HuH-7 (cell line): ENCODE results near the gene SCN10A.
A peak's percentile ranks its signal among the peaks of the same experiment; 100 is the strongest.

Source experiments
- DNase-seq: peaks from one replicate; pipeline ENCODE4 v3.0.0; 2011; ENCODE audit warnings: low spot score

Gene SCN10A

DNA sequence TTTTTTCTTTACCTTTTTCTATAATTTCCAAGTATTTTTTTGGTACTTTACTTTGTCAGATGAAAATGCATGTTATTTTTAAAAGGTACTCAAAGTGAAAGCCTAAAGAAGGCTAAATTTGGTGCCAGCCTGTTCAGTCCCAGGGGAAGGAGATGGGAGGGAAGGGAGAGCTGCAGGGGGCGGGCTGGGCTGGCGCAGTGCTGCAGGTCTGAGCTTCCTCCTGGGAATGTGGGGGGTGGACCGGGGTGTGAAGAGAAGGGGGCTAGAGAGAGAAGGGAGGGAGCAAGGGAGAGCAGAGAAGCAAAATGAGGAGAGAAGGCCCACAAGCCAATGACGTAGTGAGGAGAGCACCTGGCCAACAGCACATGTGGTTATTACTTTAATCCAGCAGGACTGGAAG is 95.6 kb downstream of the SCN10A start:
- no peak for DNase-seq

DNA sequence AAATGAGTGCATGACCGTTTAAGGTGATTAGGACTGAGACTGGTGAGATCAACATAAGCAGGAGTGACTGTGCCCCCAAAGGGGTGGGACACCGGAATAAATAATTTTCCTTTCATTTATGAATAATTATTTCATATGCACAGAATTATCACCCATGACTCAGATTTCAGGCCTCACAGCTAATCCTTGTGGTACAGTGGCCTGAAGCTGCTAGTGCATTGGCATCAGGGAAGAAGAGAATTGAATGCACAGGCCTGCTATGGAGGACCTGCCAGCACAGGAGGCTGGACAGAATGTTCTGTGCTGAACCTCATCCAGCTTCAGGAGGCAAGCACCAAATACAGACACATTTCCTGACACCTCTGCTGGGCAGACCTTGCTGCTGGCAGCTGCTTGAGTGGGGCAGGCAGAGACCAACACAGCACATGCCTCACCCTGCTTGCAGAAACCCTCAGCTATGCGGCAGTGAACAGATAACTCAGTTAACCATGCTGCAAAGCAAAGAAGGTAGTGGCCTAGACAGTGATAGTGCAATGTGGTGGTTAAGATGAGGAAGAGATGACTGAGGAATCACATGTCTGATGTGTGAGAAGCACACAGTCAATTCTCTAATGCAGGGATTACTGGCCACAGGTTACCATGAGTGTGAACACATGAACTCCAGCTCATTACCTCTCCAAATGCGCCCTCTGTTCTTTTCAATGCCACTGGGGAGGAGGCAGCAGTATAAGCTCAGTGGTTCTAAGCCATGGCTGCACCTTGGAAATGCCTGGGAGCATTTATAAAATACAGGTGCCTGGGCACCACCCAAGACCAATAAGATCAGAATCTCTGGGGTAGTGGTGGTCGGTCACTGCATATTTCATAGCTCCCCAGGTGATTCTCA is 98.4 kb downstream of the SCN10A start:
- DNase-seq: no peak

DNA sequence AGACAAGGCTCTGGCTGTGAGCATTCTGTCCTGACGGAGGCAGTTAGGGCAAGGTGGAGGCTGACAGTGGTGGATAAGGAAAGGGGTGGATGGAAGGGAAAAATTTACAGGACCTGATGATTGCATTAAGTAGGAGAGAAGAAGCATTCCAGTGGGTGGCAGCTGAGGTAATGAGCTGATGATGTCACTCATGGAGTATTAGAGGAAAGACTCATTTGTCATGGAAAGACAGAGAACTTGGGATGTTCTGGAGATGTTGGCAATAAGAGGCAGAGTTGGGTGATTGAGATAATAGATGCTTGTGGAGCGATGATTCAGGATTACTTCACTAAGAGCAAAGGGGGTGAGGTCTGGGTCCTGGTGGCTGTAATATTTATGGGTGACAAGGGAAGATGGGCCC is 102.9 kb downstream of the SCN10A start:
- DNase-seq: no peak

GRCh38 chr3:38711321-38711720 is 104.7 kb downstream of the SCN10A start:
- no peak for DNase-seq

- peak; percentile 23 for DNase-seq
Observed at GRCh38 chr3:38707730-38708129, 108.3 kb downstream of the SCN10A start.

DNA sequence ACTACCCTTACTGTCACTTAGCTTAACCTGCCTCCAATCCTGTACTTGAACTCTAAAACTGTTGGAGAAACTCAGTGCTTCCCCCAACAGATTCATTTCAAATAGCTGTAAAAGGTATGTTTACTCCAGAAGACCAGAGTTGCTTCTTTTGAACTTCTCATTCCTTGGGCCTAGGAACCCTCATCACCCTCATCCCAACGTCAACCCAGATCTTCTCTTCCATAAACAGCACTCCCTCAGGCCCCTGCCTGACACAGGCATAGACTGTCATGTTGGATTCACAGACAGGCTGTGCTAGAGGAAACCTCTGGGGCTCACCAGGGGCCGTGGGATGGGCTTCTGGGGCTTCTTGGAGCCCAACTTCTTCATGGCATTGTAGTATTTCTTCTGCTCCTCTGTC is 109.1 kb downstream of the SCN10A start:
- no peak for DNase-seq

GRCh38 chr3:38702231-38702630 is 113.8 kb downstream of the SCN10A start:
- no peak for DNase-seq

DNA sequence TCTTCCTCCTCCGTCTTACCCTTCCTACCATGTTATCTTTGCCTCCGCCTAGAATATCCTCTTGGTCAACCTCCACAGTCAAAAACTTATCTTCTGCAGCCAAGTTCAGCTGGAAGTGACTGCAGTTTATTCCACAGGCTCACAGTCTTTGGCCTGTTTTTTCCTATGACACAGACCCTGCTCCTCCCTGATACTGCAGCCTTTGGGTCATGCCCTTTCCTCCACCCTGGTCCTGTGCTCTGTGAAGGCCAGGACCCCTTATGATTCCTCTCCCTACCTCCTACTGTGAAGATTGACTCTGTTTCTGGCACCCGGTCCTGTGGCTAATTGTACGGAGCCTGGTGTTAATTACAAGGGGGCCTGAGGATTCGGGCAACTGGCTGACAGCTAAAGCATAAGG is 117.3 kb downstream of the SCN10A start:
- no peak for DNase-seq

- no peak for DNase-seq
Observed at GRCh38 chr3:38698061-38698460, 118.0 kb downstream of the SCN10A start.

DNA sequence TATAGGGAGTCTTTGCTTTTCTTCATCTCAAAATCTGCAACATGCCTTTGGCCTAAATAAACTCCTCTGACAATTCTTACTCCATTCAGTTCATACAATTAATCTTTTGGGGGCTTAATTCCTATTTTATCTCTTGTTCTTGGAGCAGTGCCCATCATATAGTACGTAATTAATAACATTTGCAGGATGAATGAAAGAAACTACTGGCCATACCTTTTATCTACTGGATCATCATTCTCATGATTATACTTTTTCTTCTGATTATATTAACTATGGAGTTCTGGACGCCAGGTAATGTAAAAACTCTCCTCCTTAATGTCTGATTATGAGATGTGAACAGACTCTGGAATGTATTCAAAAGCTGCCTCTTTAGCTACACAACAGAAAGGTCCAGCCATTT is 120.0 kb downstream of the SCN10A start:
- DNase-seq: no peak

DNA sequence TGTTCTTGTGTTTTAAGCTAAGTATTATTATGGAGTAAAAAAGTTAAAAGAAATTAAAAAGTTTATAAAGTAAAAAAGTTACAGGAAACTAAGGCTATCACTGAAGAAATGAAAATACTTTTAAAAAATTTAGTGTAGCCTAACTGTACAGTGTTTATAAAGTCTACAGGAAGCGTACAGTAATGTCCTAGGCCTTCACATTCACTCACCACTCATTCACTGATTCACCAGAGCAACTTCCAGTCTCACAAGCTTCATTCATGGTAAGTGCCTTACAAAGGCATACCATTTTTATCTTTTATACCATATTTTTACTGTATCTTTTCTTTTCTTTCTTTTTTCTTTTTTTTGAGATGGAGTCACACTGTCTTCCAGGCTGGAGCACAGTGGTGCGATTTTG is 125.8 kb downstream of the SCN10A start:
- no peak for DNase-seq

DNA sequence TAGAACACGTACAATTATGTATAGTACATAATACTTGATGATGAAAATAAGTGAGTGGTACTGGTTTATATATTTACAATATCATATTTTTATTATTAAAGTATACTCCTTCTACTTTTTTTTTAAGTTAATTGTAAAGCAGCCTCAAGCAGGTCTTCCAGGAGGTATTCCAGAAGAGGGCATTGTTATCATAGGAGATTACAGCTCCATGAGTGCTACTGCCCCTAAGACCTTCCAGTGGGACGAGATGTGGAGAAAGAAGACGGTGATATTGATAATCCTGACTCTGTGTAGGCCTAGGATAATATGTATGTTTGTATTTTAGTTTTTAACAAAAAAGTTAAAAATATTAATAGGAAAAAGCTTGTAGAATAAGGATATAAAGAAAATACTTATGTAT is 126.2 kb downstream of the SCN10A start:
- DNase-seq: no peak

- DNase-seq: no peak
Observed at GRCh38 chr3:38689346-38689745, 126.7 kb downstream of the SCN10A start.

GRCh38 chr3:38687321-38687720 is 128.7 kb downstream of the SCN10A start:
- DNase-seq: no peak

DNA sequence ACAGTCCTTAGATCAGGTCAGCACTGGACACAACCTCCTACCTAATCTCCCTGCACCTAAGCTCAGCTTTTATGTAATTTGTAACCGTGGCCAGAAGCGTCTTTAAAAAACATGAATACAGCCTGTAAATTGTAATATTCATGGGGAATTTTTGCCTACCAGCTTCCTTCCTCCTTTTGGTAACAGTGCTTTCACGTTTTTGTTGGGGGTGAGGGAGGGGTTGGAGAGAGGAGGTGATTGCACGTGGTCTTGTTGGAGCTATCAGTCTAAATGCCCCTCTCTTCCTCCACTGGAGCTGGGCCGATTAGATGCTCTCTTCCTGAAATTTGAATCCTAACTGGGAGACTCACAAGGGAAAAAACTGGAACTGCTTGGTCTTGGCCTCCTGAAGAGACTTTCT is 131.5 kb downstream of the SCN10A start:
- no peak for DNase-seq

DNA sequence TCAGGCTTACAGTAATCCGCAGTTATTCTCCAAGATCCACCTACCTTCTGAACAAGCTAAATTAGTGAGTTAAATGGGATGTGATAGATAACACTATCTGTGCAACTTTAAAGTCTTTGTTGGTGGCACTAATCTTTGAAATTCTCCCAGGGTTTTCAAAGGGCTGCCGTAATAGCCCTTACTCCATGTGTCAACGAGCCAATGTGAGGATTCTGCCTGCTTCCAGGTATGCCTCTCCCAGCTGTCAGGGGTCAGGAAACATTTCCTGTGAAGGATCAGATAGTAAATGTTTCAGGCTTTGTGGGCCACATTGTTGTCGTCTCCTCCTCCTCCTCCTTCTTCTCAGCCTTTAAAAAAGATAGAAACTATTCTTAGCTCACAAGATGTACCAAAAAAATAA is 146.3 kb downstream of the SCN10A start:
- no peak for DNase-seq

- DNase-seq: no peak
Observed at GRCh38 chr3:38662544-38662943, 153.5 kb downstream of the SCN10A start.

GRCh38 chr3:38658841-38659240 is 157.2 kb downstream of the SCN10A start:
- DNase-seq: no peak

DNA sequence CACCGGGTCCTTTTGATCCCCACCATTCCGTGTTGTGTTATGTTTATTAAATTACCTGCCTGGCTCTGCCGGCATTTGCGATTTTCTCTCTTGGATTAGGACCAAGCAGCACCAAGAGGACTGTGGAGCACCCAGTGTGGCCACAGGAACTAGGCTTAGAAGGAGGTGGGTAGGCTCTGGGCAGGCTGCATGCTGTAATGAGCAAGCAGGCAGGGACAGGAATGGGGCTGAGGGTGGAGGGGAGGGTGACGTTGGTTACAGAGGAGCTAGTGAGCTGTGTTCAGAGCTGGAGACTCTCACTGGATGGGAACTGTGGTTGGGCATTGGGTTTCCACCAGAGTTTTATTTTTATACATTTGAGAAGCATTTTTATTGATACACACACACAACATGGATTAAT is 158.6 kb downstream of the SCN10A start:
- no peak for DNase-seq

- DNase-seq: peak; percentile 62
Observed at GRCh38 chr3:38655708-38656300, 160.2 kb downstream of the SCN10A start.

DNA sequence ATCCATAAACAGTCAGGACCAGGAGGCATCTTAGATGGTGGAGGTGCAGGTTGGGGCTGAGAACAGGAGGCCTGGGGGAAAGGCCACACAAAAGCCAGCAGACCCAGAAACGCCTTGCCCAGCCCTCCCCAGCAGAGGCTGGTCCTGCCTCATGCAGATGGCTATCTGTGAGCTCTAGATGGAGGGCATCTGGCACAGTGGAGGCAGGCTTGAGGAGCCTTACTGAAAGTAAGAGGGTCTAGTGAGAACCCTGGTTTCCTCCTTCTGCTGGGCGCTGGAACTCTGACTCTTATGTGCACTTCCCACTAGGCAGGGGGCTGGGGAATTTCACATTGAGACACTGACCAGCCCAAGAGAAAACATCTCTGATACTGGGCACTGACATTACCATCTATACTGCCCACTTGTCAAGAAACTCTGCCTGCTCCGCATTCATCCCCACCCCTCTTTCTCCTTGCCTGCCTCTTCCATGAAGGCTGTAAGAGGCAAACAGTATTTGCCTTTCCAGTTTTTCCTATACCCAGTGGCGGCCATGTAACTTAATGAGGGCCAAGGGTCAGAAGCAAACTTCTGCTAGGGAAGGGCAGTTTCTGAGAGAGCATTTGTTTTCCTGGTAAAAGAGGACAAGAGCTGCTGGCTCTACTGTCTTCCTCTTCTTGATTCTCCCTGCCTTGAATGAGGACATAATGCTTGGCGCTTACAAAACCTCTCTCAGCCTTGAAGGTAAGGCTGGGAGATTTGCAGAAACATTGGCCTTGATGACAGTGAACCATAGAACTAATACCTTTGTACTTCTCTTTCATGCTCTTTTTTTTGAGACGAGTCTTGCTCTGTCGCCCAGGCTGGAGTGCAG is 162.1 kb downstream of the SCN10A start:
- no peak for DNase-seq

DNA sequence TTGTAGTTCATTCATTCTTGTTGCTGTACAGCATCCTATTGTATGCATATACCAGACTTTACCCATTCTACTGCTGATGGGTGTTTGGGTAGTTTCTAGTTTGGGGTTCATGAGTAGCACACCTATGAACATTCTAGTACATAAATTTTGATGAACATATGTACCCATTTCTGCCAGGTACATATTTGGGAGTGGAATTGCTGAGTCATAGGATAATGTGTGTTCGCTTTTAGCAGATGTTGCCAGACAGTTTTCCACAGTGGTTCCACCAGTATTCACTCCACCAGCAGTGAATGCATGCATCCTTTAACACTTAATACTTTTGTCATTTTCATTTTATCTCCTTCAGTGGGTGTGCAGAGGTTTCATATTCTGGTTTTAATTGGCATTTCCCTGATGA is 163.1 kb downstream of the SCN10A start:
- DNase-seq: no peak
